ENCODE data around the gene POLR3F. TPM values are rescaled to one million over a fixed set of nuclear protein-coding genes. Genes with fewer than 3 reads are reported as not detected.
A peak's percentile ranks its signal among the peaks of the same experiment; 100 is the strongest.
"Not testable (repeated sequence)": the region's sequence is repeated elsewhere in the genome, so short reads cannot be mapped to it uniquely, and the experiment has no call there.

The POLR3F gene
- total RNA-seq, 1 donor, result 13.7 TPM

GRCh38 chr20:18477821-18478220 is 10.6 kb downstream of the POLR3F start:
- DNase-seq (ENCODE audit: low read depth), result no peak
- no peak overlapping the region for H3K4me3 ChIP-seq (ENCODE audit: low read depth, low read length)
- TF ChIP-seq, protein P1, sequence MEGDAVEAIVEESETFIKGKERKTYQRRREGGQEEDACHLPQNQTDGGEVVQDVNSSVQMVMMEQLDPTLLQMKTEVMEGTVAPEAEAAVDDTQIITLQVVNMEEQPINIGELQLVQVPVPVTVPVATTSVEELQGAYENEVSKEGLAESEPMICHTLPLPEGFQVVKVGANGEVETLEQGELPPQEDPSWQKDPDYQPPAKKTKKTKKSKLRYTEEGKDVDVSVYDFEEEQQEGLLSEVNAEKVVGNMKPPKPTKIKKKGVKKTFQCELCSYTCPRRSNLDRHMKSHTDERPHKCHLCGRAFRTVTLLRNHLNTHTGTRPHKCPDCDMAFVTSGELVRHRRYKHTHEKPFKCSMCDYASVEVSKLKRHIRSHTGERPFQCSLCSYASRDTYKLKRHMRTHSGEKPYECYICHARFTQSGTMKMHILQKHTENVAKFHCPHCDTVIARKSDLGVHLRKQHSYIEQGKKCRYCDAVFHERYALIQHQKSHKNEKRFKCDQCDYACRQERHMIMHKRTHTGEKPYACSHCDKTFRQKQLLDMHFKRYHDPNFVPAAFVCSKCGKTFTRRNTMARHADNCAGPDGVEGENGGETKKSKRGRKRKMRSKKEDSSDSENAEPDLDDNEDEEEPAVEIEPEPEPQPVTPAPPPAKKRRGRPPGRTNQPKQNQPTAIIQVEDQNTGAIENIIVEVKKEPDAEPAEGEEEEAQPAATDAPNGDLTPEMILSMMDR (IDR thresholded peaks at IDR 0.05; ENCODE audit: insufficient read depth, low read length), result no peak

- H3K4me3 ChIP-seq (ENCODE audit: low read depth, low read length), result no peak overlapping the region
- TF ChIP-seq, protein P1 (IDR thresholded peaks at IDR 0.05; ENCODE audit: insufficient read depth, low read length), result no peak
- no peak for DNase-seq (ENCODE audit: low read depth)
Measured at GRCh38 chr20:18481596-18481995, 14.4 kb downstream of the POLR3F start.

GRCh38 chr20:18488301-18488700 is 21.1 kb downstream of the POLR3F start:
- DNase-seq (ENCODE audit: low read depth), result no peak
- H3K4me3 ChIP-seq (ENCODE audit: low read depth, low read length), result no peak overlapping the region
- TF ChIP-seq, protein P1 (IDR thresholded peaks at IDR 0.05; ENCODE audit: insufficient read depth, low read length), result no peak

DNA sequence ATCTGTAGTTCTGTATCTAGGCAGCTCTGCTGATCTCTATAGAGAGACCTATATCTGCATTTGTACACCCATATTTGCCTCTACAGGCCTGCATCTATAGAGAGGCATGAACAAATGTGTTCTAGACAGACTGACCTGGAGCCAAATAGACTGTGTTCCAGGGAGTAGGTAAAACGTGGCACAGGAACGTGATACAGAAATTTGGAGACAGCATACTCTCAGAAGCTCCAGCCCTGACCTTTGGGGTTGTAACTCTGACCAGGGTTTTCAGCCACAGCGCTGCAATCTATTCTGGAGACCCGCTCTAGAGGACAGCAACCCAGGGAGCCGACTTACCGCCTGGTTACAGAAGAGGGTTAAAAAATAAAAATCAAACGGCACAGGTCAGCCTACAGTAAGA is 28.9 kb downstream of the POLR3F start:
- peak overlapping the region; percentile 93 for H3K4me3 ChIP-seq (ENCODE audit: low read depth, low read length)
- TF ChIP-seq, protein P1 (IDR thresholded peaks at IDR 0.05; ENCODE audit: insufficient read depth, low read length), result no peak
- no peak for DNase-seq (ENCODE audit: low read depth)

GRCh38 chr20:18496740-18497592 is 29.8 kb downstream of the POLR3F start, which contains the start of gene RBBP9:
RBBP9 (minus strand) TSS chr20:18497225; CDS start chr20:18497167, 58 bp downstream.
- H3K4me3 ChIP-seq (ENCODE audit: low read depth, low read length), result peak within 1 kb of the TSS; percentile 93
- TF ChIP-seq, protein P1 (IDR thresholded peaks at IDR 0.05; ENCODE audit: insufficient read depth, low read length), result no peak
- peak; percentile 78 for DNase-seq (ENCODE audit: low read depth)

GRCh38 chr20:18497603-18498002 is 30.4 kb downstream of the POLR3F start:
- no peak overlapping the region for H3K4me3 ChIP-seq (ENCODE audit: low read depth, low read length)
- DNase-seq (ENCODE audit: low read depth), result no peak
- TF ChIP-seq, protein P1 (IDR thresholded peaks at IDR 0.05; ENCODE audit: insufficient read depth, low read length), result no peak

DNA sequence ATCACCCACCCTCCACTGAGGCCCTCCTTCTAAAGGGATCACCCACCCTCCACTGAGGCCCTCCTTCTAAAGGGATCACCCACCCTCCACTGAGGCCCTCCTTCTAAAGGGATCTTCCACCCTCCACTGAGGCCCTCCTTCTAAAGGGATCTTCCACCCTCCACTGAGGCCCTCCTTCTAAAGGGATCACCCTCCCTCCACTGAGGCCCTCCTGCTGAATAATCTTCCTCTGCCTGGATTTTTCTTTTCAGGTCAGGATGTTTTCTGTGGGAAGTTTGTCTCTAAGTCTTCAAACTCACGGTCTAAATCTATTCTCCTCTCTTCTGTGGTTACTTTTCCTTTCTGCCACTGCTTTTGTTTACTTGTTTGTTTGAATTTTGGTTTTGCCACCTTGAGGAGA is 34.5 kb downstream of the POLR3F start:
- not testable (repeated sequence) for DNase-seq (ENCODE audit: low read depth); H3K4me3 ChIP-seq (ENCODE audit: low read depth, low read length)
